ENCODE data around the gene KDM4C.

- TF ChIP-seq POLR2A (IDR thresholded peaks at IDR 0.05; ENCODE audit: borderline replicate concordance, extremely low read depth, insufficient read depth, insufficient read length) = no peak
- TF ChIP-seq CTCF (IDR thresholded peaks at IDR 0.05 in 2 of 3, conservative IDR thresholded peaks at IDR 0.05 in 1 of 3; ENCODE audit: borderline replicate concordance in 1 of 3, insufficient read depth in 1 of 3, low read depth in 2 of 3, low read length in 2 of 3) = no peak
Observed at GRCh38 chr9:6956879-6957278, 199.1 kb downstream of the KDM4C start.
